NT2/D1 (cell line): Measurements from ENCODE around the gene MMP2.

Source experiments
- SUZ12 ChIP-seq: IDR thresholded peaks from 2 replicates; pipeline ENCODE4 v1.6.1; 2011; ENCODE audit not compliant: insufficient read length, insufficient read depth; ENCODE audit errors: extremely low read depth
- YY1 ChIP-seq: IDR thresholded peaks from 2 replicates; pipeline ENCODE4 v1.6.1; 2011; ENCODE audit not compliant: insufficient read length, insufficient read depth
- ZNF274 ChIP-seq: IDR thresholded peaks from 2 replicates; pipeline ENCODE4 v1.6.1; 2011; ENCODE audit warnings: mild to moderate bottlenecking, low read depth, low read length

DNA sequence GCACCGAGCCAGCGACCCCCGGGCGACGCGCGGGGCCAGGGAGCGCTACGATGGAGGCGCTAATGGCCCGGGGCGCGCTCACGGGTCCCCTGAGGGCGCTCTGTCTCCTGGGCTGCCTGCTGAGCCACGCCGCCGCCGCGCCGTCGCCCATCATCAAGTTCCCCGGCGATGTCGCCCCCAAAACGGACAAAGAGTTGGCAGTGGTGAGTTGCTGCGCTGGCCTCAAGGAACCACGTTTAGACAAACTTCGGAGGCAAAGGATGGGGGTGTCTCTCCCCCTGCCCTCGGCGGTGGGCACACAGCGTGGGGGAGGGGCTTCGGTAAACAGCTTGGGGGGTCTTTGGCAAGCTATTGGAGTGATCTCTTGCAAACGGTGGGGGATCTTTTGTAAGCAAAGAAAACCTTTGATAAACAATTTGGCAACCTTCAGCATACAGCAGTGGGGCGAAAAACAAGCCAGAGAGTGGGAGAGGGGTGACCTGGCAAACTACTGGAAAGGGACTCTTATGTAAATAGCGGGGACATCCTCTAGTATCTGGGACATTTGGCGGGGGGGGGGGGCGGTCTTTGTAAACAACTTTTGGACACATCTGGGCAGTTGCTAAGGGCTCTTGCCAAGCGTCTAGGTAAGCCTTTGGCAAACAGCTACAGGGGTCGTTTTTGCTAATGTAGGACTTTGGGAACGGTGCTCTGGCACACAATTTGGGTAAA is 587 bp downstream of the MMP2 start:
- no peak for TF ChIP-seq SUZ12
- TF ChIP-seq ZNF274 = no peak
- no peak for TF ChIP-seq YY1
